Muscle of leg (tissue), 11 donors: Measurements from ENCODE around the gene FUNDC2. TPM values are rescaled to one million over a fixed set of nuclear protein-coding genes. Genes with fewer than 3 reads are reported as not detected.

ENCODE experiments used
- DNase-seq: peaks from one replicate; pipeline ENCODE4 v3.0.0; 2013
- H3K27ac ChIP-seq: one replicate; pipeline ENCODE4 v1.5.1; 2013; ENCODE audit warnings: mild to moderate bottlenecking, low read length, control low read depth
- H3K27me3 ChIP-seq: one replicate; pipeline ENCODE4 v1.6.1; 2013; ENCODE audit warnings: low read length; ENCODE audit not compliant: control insufficient read depth, insufficient read depth
- H3K36me3 ChIP-seq: one replicate; pipeline ENCODE4 v1.6.1; 2013; ENCODE audit warnings: low read length; ENCODE audit not compliant: control insufficient read depth, insufficient read depth
- H3K4me1 ChIP-seq: one replicate; pipeline ENCODE4 v1.6.1; 2013; ENCODE audit warnings: low read length; ENCODE audit not compliant: control insufficient read depth, insufficient read depth
- H3K4me3 ChIP-seq: one replicate; pipeline ENCODE4 v1.5.1; 2013; ENCODE audit warnings: low read length, control low read depth
- H3K9me3 ChIP-seq: replicated peaks from 2 replicates; pipeline ENCODE4 v1.6.1; 2013; ENCODE audit warnings: low read depth, low read length; ENCODE audit not compliant: control insufficient read depth
- WGBS: methylation state at CpG from one replicate; pipeline ENCODE4 v1.1.5; 2013; ENCODE audit warnings: missing lambda C conversion rate; ENCODE audit not compliant: insufficient coverage; 5-methylcytosine and 5-hydroxymethylcytosine counted together
- polyA plus RNA-seq, 8 donors: library from polyadenylated mRNA; unstranded; fragments of 120-200 nt; gene quantifications; one replicate each; pipeline versions ENCODE4 v1.2.1 to v1.2.3, GENCODE V29; 2013; ENCODE audit warnings: inconsistent platforms in 1 of 8, low replicate concordance in 1 of 8; ENCODE audit not compliant: insufficient read length in 8 of 8, insufficient read depth in 1 of 8
- total RNA-seq: library from RNA; stranded (reverse); fragments of 120-200 nt; gene quantifications from one replicate; pipeline ENCODE4 v1.2.4, GENCODE V29; 2013

Gene FUNDC2
- total and polyA plus RNA-seq, 9 donors, result 131 to 175 (median 140) TPM

DNA sequence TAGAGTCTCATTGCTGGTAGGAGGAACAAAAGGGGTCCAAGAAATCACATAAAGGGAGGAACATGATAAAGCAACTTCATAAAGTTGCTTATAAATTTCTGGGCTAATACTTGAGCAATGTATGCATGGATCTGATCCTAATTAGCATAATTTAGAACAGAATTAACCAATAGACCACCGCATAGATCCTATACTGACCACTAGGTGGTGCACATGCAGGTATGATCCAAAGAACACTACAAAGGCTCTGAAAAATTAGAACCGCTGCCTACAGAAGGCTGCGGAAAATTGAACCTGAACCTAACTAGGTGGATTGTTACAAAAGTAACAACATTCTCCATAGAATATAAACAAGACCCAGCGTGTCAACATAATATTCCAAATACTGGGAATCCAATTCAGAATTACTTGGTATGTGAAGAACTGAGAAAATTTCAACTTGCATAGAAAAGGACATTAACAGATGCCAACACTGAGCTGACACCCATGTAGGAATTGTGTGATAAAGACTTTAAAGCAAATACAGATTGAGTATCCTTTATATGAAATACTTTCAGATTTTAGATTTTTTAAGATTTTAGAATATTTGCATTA lies 67.9 kb downstream of the FUNDC2 start:
- no peaks in the 10 kb centered on the region for H3K4me1 ChIP-seq
- H3K4me3 ChIP-seq, result no peak overlapping the region
- no peaks in the 10 kb centered on the region for H3K9me3 ChIP-seq
- peak; percentile 14 for DNase-seq
- H3K27ac ChIP-seq, result no peak overlapping the region
- peaks cover 2% of the 10 kb centered on the region for H3K36me3 ChIP-seq
- H3K27me3 ChIP-seq, result no peaks in the 10 kb centered on the region
- WGBS, result no CpG with 5 or more reads among the region's 4 CpGs

DNA sequence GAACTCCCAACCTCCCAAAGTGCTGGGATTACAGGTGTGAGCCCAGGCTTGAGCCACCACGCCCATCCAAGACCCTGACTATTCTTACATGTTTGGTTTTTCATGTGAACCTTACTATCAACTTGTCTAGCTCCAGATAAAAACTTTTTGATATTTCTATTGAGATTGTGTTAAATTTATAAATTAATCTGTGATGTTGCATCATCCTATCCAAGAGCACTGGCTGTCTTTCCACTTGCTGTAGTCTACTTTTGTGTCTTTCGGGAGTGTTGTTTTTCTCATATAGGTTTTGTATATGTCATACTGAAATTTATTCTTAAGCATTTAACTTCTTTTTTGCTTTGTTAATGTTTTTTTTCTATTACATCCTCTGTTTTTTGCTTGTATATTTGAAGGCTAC lies 79.3 kb downstream of the FUNDC2 start:
- no peaks in the 10 kb centered on the region for H3K36me3 ChIP-seq
- H3K4me3 ChIP-seq, result no peak overlapping the region
- H3K9me3 ChIP-seq, result no peaks in the 10 kb centered on the region
- H3K4me1 ChIP-seq, result no peaks in the 10 kb centered on the region
- DNase-seq, result no peak
- no CpG with 5 or more reads among the region's 2 CpGs for WGBS
- no peaks in the 10 kb centered on the region for H3K27me3 ChIP-seq
- no peak overlapping the region for H3K27ac ChIP-seq

DNA sequence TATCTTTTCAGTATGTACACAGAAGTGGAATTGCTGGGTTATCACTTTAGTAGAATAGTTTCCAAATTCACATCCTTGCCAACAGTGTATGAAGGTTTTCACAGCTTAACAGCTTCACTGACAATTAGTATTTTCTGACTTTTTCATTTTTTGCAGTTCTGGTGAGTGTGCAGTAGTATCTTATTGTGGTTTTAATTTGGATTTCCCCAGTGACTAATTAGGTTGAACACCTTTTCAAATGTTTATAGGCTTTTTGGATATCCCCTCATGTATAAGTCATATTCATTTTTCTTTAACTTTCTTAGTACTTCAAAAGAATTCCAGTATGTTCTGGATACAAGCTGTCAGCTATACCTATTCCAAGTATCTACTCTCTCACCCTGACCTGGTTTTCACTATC lies 81.8 kb downstream of the FUNDC2 start:
- no peak overlapping the region for H3K4me3 ChIP-seq
- H3K27me3 ChIP-seq, result no peaks in the 10 kb centered on the region
- no peaks in the 10 kb centered on the region for H3K9me3 ChIP-seq
- H3K27ac ChIP-seq, result no peak overlapping the region
- no peaks in the 10 kb centered on the region for H3K4me1 ChIP-seq
- no peak for DNase-seq
- no peaks in the 10 kb centered on the region for H3K36me3 ChIP-seq

Other genes with a start within 250 kb of the FUNDC2 start
- 16.6 TPM for gene MPP1, start 221.4 kb upstream of the FUNDC2 start, total RNA-seq
- gene MPP1, start 221.4 kb upstream of the FUNDC2 start, polyA plus RNA-seq, result 10 to 100 TPM; 15.0 to 22.6 (median 20.5) TPM
- not detected for gene SMIM9, start 192.2 kb upstream of the FUNDC2 start, total RNA-seq
- gene SMIM9, start 192.2 kb upstream of the FUNDC2 start, polyA plus RNA-seq, result not detected
- gene F8A1, start 140.5 kb upstream of the FUNDC2 start, total RNA-seq, result 1.3 TPM
- gene F8A1, start 140.5 kb upstream of the FUNDC2 start, polyA plus RNA-seq, result 10 to 100 TPM in 7 of 8 donors, 1 to 10 TPM in 1; 3.6 to 19.4 (median 12.9) TPM
- 6.4 TPM for gene F8, start 4.1 kb upstream of the FUNDC2 start, total RNA-seq
- gene F8, start 4.1 kb upstream of the FUNDC2 start, polyA plus RNA-seq, result 1 to 10 TPM; 3.6 to 7.0 (median 4.7) TPM
- 12.9 TPM for gene CMC4, start 44.3 kb downstream of the FUNDC2 start, total RNA-seq
- 10 to 100 TPM in 2 of 8 donors, 1 to 10 TPM in 6; 6.6 to 11.3 (median 9.2) TPM for gene CMC4, start 44.3 kb downstream of the FUNDC2 start, polyA plus RNA-seq
- 15.6 TPM for gene MTCP1, start 44.3 kb downstream of the FUNDC2 start, total RNA-seq
- gene MTCP1, start 44.3 kb downstream of the FUNDC2 start, polyA plus RNA-seq, result 10 to 100 TPM in 7 of 8 donors, 1 to 10 TPM in 1; 9.7 to 16.0 (median 12.6) TPM
- 9.4 TPM for gene BRCC3, start 44.7 kb downstream of the FUNDC2 start, total RNA-seq
- gene BRCC3, start 44.7 kb downstream of the FUNDC2 start, polyA plus RNA-seq, result 10 to 100 TPM; 14.0 to 18.2 (median 16.0) TPM
- gene VBP1, start 189.6 kb downstream of the FUNDC2 start, total RNA-seq, result 60.3 TPM
- gene VBP1, start 189.6 kb downstream of the FUNDC2 start, polyA plus RNA-seq, result 10 to 100 TPM; 52.5 to 67.5 (median 61.4) TPM
- gene RAB39B, start 237.6 kb downstream of the FUNDC2 start, total RNA-seq, result 0.40 TPM
- gene RAB39B, start 237.6 kb downstream of the FUNDC2 start, polyA plus RNA-seq, result under 1 TPM; 0.34 to 0.69 (median 0.52) TPM